HS-5 (cell line): ENCODE measurements around the gene CDK6.

Experiments
- DNase-seq: peaks from one replicate; pipeline ENCODE4 v3.0.0-alpha.2; 2012; ENCODE audit warnings: low read depth

CDK6 gene

DNA sequence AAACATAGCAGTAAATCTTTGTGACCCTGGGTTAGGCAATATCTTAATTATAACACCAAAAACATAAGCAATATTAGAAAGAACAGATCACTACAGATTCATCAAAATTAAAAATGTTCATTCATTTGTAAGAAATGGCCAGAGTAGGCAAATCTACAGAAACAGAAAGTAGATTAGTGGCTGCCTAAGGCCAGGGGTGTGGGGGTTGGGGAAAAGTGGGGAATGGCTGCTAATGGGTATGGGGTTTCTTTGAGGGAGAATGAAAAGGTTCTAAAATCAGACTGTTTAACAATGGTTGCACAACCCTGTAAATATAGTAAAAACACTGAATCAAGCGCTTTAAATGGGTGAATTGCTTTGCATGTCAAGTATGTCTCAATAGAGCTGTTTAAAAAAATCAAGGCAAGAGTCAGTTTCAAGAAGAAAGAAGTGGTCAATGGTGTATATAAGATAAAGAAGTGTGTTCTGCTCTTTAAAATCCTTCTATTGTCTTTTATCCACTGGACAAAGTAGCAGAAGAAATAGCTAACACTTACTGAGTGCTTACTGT lies 42.6 kb downstream of the CDK6 start:
- DNase-seq = no peak

DNA sequence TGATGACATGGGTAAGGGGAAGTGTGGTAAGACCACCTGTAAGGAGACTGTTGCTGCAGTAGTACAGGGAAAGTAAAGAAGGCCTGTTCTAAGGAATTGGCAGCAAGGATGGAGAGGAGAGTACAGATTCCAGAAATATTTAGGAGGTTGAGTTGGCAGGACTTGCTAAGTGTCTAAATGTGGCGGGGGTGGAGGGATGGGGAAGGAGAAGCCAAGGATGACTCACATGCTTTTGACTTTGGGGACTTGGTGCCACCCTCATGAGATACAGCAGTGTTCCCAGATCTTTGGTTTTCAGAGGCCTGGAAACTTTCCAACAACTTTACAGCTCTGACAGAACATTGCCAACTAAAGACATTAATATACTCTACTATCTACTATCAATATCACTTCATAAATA lies 45.4 kb downstream of the CDK6 start:
- DNase-seq = no peak

DNA sequence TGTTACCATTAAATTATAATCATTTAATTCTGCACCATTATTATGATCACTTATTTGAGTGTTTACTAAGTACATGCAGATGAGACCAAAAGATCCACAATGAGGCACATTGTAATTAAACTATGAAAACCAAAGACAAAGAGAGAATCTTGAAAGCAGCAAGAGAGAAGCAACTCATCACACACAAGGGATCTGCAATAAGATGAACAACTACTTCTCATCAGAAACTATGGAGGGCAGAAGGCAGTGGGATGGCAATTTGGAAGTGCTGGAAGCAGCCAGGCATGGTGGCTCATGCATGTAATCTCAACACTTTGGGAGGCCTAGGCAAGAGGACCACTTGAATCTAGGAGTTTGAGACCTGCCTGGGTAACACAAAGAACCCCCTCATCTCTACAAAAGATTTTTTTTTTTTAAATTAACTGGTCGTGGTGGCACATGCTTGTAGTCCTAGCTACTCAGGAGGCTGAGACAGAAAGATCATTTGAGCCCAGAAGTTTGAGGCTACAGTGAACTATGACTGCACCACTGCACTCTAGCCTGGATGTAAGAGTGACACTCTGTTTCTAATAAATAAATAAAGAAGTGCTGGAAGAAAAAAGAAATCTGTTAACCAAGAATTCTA lies 47.7 kb downstream of the CDK6 start:
- DNase-seq = no peak

GRCh38 chr7:92785923-92786322 lies 50.5 kb downstream of the CDK6 start:
- no peak for DNase-seq

GRCh38 chr7:92784935-92785334 lies 51.4 kb downstream of the CDK6 start:
- DNase-seq = no peak

- DNase-seq = no peak
These were observed 52.8 kb downstream of the CDK6 start for GRCh38 chr7:92783260-92784201.

DNA sequence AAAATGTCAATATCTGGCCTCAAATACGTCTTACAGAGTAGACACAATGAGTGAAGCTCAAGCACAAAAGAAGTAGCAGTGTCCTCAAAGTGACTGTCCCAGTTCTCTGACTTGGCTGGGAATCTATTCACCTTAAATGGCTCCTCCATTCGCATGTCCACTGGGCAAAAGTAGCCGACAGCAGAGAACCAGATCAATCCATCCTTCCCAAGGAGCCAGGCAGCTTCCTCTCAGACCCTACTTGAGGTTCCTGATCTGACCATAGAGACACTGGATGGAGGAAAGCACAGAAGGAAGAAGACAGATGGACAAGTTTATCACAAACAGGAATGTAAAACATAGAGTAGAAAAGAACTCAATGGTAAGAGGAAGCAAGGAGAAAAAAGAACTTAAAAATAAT lies 53.5 kb downstream of the CDK6 start:
- DNase-seq = no peak

- DNase-seq = no peak
These were observed 54.1 kb downstream of the CDK6 start for GRCh38 chr7:92782236-92782635.

DNA sequence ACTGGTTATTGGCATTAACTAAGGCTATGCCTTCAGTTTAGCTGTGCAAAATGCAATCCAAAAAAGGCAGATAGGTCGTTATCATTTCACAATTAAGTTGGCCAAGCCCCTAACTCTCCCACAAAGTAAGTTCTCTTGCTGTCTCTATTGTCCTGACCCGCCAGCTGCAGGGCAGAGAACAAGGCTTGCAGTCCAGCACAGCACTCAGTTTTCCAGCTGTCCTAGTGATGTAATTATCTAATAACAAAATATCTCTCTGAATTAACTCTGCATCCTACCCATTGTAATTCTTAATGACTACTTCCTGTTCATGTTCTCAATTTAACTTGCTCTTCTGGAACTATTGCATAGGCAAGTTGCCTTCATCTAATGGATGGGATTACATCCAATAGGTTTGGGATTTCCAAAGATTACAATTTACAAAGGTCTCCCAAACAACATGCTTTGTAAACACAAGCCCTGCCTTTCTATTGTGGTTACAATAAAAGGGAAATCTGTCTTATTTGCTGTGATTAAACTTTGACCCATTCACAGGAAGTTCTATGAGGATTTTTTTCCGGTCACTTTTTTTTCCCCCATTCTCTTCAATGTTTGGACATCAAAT lies 55.2 kb downstream of the CDK6 start:
- no peak for DNase-seq

DNA sequence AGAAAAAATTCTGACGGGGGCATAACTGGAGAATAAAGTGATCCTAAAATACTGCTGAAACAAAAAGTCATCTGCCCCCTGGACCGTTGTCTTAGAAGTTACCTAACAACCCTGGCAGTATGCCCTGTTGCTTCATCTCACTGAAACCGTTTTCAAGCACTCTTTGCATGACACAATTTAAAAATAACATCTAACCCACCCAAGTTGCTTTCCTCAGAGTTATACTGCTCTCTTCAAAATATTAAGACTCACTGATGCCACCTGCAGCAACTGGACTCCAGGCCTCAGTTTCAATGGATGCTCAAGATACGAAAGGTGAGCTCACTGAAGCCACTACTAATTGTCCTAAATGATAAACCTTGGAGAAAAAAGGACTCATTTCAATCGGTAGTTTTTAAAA lies 57.4 kb downstream of the CDK6 start:
- DNase-seq = no peak

GRCh38 chr7:92777993-92778392 lies 58.4 kb downstream of the CDK6 start:
- no peak for DNase-seq

DNA sequence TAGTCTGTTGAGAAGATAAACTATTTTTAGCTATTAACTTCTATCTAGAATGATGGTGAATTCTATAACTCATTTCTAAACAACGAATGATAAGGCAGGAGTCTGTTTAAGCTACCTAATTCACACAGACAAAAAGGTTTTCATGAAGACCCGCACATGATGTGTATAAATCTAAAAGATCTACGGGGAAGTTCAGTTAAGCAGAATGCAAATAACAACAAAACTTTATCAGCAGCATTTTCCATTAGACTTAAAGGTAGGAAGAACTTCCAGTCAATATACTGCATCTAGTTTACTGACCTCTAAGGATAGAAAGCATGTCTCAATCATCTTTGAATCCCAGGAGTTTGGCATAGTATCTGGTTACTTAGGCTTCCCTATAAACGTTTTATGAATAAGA lies 62.6 kb downstream of the CDK6 start:
- no peak for DNase-seq

GRCh38 chr7:92769844-92770243 lies 66.5 kb downstream of the CDK6 start:
- DNase-seq = no peak

DNA sequence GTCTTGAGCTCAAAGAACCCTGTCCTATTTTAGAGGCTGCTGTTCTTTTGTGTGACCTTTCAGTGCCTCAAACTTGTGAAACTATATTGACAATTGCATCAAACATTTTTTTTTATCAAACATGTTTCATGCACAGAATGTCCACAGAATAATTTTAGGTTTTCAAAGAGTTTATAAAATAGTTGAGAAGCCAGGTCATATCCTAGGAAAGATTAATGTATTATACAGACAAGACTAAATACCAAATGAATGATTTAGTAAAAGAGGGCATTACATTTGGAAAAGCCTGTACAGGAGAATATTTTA lies 67.0 kb downstream of the CDK6 start:
- DNase-seq = no peak

- DNase-seq = no peak
These were observed 67.6 kb downstream of the CDK6 start for GRCh38 chr7:92768501-92769393.

- DNase-seq = no peak
These were observed 68.9 kb downstream of the CDK6 start for GRCh38 chr7:92767437-92767836.

DNA sequence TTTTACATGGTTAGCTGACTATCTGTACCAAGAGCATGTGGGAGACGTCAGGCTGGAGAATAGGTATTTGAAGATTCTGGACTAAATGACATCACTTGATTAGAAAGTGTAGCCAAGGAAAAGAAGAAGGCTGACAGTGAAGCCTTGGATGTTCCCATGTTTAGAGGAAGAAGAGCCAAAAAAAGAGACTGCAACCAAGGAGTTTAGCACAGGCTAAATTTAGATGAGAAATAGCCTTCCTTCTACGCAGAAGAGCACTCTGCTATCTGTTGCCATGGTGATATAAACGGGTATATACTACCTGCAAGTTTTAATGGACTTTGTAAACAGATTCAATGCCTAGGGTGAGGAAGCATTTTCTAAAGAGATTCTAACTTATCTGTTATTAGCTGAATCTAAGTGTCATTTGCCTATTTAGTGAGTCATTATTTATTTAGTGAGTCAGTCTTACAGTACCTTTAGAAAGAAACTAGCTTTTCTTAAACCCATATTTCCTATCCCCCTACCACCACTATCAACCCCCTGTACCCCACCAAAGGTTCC lies 69.8 kb downstream of the CDK6 start:
- no peak for DNase-seq

DNA sequence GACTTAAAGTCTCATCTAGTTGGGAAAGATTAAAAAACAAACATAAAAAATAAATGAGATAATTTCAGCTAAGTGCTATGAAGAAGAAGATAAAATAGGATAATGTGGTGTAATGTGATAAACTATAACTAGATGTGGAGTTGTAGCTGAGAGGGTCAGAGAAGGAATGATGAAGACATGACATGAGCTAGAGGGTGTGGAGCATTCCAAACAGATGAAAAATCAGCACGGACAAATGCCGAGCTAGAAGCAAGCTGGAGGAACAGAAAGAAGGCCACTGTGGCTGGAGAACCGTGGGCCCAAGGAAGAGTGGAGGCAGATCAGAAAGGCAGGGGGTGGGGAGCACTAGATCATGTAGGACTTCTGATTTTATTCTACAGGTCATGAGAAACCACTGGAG lies 70.6 kb downstream of the CDK6 start:
- DNase-seq = no peak

GRCh38 chr7:92763636-92764423 lies 72.5 kb downstream of the CDK6 start:
- DNase-seq = no peak

- no peak for DNase-seq
These were observed 73.5 kb downstream of the CDK6 start for GRCh38 chr7:92762851-92763250.
